Left ventricle myocardium inferior (tissue), 1 donor: ENCODE measurements around the gene LBX2. TPM values are rescaled to one million over a fixed set of nuclear protein-coding genes. Genes with fewer than 3 reads are reported as not detected.

Experiments
- DNase-seq: peaks from one replicate; pipeline ENCODE4 v3.0.0-alpha.2; 2020
- H3K27ac ChIP-seq: fragments of 200-600 bp; replicated peaks from 2 replicates; pipeline ENCODE4 v1.8.0; 2021
- H3K27me3 ChIP-seq: fragments of 200-600 bp; 2 replicates; pipeline ENCODE4 v1.8.0; 2021; ENCODE audit warnings: low read depth
- H3K36me3 ChIP-seq: fragments of 200-600 bp; 2 replicates; pipeline ENCODE4 v1.8.0; 2021
- H3K4me1 ChIP-seq: fragments of 200-600 bp; 2 replicates; pipeline ENCODE4 v1.8.0; 2021
- H3K4me3 ChIP-seq: fragments of 200-600 bp; 2 replicates; pipeline ENCODE4 v1.8.0; 2021; ENCODE audit warnings: mild to moderate bottlenecking, moderate library complexity
- H3K9me3 ChIP-seq: fragments of 200-600 bp; replicated peaks from 2 replicates; pipeline ENCODE4 v1.8.0; 2021
- intact Hi-C: fragments of 100-400 bp; cut with micrococcal nuclease; formaldehyde crosslinking; loops from one replicate; pipeline ENCODE4 v1.11.0; 2022
- total RNA-seq: library from RNA; stranded (reverse); fragmentation: NEBNext Ultra II Directional; extraction: Animal tissue kit (Norgen Biotek cat#: 25700); gene quantifications from one replicate; pipeline ENCODE4 v1.2.1, GENCODE V29; 2021
- TF ChIP-seq, protein P1 (sequence below): fragments of 200-600 bp; IDR thresholded peaks from 2 replicates; pipeline ENCODE4 v1.8.0; 2021; ENCODE audit warnings: antibody characterized with exemption, mild to moderate bottlenecking, borderline replicate concordance
- donor health status: DM: no; HTN: yes; CAD: no; lungs with severe emphysema.

LBX2 gene
- total RNA-seq, 1 donor from 2014 or later: 0.25 TPM

DNA sequence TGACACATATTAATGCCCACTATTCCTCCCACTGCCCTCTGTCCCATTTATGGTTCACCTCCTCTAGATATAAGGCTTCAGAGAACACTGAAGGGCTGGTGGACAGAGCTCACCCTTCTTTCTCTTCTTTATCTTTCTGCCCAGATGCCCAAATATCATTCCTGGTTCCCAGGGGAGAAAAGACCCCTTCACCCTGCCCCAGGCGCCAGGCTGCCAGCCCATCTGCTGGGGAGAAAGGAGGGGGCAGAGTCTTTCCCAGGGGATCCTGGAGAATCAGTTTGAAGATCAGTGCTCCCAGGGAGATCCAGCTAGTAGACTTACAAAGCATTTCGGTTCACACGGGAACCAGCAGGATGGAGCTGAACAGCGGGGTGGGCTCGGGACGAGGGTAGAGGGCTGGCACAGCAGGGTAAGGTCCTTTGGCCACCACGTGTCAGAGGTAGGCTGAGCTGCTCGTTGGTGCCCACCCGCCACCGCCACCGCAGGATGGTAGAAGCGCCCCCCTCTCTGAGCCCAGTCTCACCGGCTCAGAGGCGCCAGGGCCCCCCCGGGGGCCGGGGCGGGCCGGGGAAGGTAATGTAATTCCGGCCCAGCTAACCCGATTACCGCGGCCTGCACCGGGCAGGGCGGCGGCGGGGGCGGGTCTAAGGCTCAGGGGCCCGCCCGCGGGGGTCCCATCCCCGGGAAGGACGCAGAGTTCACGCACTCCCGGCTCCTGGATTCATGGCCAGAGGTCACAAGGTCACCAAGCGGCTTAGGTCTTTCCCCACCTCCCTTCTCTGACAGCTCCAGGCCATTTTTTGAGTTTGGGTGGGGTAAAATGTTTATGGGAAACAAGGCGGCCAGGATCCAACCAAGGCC is 13.6 kb upstream of the LBX2 start:
- Histone ChIP-seq H3K9me3 (no peaks in the 10 kb centered on the region), H3K4me1 (peaks cover 39% of the 10 kb centered on the region), H3K27me3 (peaks cover 97% of the 10 kb centered on the region), H3K36me3 (no peaks in the 10 kb centered on the region), H3K4me3 (no peak overlapping the region), H3K27ac (no peak overlapping the region)
- intact Hi-C loops: no loop called here
- DNase-seq: no peak
- TF ChIP-seq, protein P1, sequence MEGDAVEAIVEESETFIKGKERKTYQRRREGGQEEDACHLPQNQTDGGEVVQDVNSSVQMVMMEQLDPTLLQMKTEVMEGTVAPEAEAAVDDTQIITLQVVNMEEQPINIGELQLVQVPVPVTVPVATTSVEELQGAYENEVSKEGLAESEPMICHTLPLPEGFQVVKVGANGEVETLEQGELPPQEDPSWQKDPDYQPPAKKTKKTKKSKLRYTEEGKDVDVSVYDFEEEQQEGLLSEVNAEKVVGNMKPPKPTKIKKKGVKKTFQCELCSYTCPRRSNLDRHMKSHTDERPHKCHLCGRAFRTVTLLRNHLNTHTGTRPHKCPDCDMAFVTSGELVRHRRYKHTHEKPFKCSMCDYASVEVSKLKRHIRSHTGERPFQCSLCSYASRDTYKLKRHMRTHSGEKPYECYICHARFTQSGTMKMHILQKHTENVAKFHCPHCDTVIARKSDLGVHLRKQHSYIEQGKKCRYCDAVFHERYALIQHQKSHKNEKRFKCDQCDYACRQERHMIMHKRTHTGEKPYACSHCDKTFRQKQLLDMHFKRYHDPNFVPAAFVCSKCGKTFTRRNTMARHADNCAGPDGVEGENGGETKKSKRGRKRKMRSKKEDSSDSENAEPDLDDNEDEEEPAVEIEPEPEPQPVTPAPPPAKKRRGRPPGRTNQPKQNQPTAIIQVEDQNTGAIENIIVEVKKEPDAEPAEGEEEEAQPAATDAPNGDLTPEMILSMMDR: no peak

DNA sequence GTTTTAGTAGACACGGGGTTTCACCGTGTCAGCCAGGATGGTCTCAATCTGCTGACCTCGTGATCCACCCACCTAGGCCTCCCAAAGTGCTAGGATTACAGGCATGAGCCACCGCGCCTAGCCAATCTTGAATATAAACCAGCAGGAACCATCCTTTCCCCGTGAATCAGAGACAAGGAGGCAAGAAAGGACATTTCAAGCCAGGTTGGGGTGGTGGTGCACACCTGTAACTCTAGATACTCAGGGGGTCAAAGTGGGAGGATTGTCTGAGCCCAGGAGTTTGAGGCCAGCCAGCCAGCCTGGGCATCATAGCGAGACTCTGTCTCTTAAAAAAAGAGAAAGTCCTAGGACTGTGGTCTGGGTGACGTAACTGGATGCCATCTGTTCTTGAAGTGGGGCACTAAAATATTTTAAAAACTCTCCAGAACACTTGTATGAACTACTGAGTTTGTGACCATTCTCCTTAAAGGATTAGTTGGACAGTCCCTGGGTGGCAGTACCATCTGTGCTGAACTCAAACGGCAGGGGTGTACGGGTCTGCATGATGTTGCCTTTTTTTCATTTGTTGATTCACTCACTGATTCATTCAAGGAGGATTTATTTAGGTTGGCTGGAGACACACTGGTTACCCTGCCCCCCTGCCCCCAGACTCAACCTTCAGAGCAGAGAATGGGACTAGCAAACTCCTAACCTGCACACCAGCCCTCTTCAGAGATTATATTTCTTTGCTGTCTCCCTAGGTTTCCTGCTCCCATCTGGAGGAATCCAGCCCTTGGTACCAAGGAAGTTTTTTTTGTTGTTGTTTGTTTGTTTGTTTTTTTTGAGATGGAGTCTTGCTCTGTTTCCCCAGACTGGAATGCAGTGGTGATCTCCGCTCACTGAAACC is 11.9 kb upstream of the LBX2 start:
- H3K4me1 ChIP-seq: peaks cover 49% of the 10 kb centered on the region
- TF ChIP-seq, protein P1: no peak
- no peak overlapping the region for H3K4me3 ChIP-seq
- no peak overlapping the region for H3K27ac ChIP-seq
- no peaks in the 10 kb centered on the region for H3K9me3 ChIP-seq
- peaks cover 83% of the 10 kb centered on the region for H3K27me3 ChIP-seq
- intact Hi-C loops: no loop called here
- DNase-seq: no peak
- H3K36me3 ChIP-seq: peaks cover under 1% of the 10 kb centered on the region

DNA sequence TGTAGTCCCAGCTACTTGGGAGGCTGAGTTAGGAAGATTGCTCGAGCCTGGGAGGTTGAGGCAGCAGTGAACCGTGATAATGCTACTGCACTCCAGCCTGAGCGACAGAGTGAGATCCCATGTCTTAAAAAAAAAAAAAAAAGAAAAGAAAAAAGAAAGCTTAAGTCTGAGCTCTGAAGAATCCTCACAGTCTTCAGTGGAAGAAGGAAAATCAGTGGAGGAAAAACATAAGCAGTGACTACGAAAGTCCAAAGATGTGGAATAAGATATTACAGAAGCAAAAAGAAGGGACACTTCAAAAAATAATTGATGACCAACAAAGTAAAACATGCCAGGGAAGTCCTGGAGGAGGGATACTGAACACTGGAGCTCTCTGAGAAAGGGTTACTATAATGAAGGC is 10.9 kb upstream of the LBX2 start:
- Histone ChIP-seq H3K4me3 (no peak overlapping the region), H3K27me3 (peaks cover 83% of the 10 kb centered on the region), H3K27ac (no peak overlapping the region), H3K9me3 (no peaks in the 10 kb centered on the region), H3K4me1 (peaks cover 49% of the 10 kb centered on the region), H3K36me3 (peaks cover 11% of the 10 kb centered on the region)
- intact Hi-C loops: no loop called here
- DNase-seq: no peak
- TF ChIP-seq, protein P1: no peak

DNA sequence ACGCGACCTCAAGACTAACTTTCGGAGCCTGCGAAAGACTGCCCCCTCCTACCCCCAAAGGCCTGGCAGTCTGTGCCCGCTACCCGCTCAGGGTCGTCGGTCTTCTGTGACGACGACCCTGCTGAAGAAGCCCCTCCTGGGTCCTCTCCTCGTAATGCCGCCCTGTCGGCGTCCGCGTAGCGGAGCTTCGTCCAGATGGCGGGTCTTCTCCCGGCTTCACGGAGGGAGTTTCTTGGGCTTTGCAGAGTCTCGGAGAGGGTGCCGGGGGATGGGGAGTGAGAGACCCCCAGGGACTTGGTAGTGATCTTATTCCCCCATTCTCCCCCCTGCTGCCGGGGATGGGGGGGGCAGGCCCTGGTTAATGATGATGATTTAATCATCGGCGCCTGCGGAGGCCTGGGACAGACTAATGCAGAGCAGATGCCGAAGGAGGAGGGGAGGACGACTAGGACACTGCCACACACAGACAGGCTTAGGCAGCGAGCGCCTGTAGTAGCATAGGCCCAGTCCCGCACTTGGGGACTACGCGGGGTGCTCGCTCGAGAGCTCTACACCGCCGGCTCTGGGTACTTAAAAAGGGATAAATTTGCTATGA is 8.6 kb upstream of the LBX2 start:
- Histone ChIP-seq H3K9me3 (no peaks in the 10 kb centered on the region), H3K27ac (peak overlapping the region; percentile 99), H3K36me3 (peaks cover 21% of the 10 kb centered on the region), H3K4me3 (peak overlapping the region; percentile 80), H3K4me1 (peaks cover 53% of the 10 kb centered on the region), H3K27me3 (peaks cover 83% of the 10 kb centered on the region)
- no peak for DNase-seq
- intact Hi-C loops: no loop called here
- TF ChIP-seq, protein P1: no peak
